Stimulated activated CD8-positive, alpha-beta memory T cell treated with anti-CD3 and anti-CD28 coated beads, Interleukin-12 subunit alpha, Interleukin-12 subunit beta, amount 100 ng/mL, for 1 hour (primary cell): ENCODE measurements around the gene FAM184A.
"Not testable (repeated sequence)": the region's sequence is repeated elsewhere in the genome, so short reads cannot be mapped to it uniquely, and the experiment has no call there.

ENCODE experiments used
- DNase-seq: peaks from one replicate; pipeline ENCODE4 v3.0.0-alpha.2; 2020; ENCODE audit warnings: low read depth

The FAM184A gene

GRCh38 chr6:119052292-119052889, 26.1 kb downstream of the FAM184A start:
- DNase-seq, result no peak

- no peak for DNase-seq
These were observed 34.2 kb downstream of the FAM184A start for GRCh38 chr6:119044255-119044654.

GRCh38 chr6:119043783-119044182, 34.7 kb downstream of the FAM184A start:
- no peak for DNase-seq

- no peak for DNase-seq
These were observed 35.2 kb downstream of the FAM184A start for GRCh38 chr6:119043265-119043664.

GRCh38 chr6:119040636-119041035, 37.8 kb downstream of the FAM184A start:
- DNase-seq, result no peak

- no peak for DNase-seq
These were observed 38.2 kb downstream of the FAM184A start for GRCh38 chr6:119040229-119040628.

GRCh38 chr6:119037941-119038623, 40.4 kb downstream of the FAM184A start:
- DNase-seq, result no peak

GRCh38 chr6:119037264-119037663, 41.2 kb downstream of the FAM184A start:
- no peak for DNase-seq

- no peak for DNase-seq
These were observed 42.4 kb downstream of the FAM184A start for GRCh38 chr6:119036081-119036480.

GRCh38 chr6:119035459-119035858, 43.0 kb downstream of the FAM184A start:
- no peak for DNase-seq

- DNase-seq, result no peak
These were observed 43.5 kb downstream of the FAM184A start for GRCh38 chr6:119034827-119035458.

- no peak for DNase-seq
These were observed 46.0 kb downstream of the FAM184A start for GRCh38 chr6:119032428-119032827.

GRCh38 chr6:119030759-119031158, 47.7 kb downstream of the FAM184A start:
- no peak for DNase-seq

- no peak for DNase-seq
These were observed 50.4 kb downstream of the FAM184A start for GRCh38 chr6:119028091-119028490.

GRCh38 chr6:119027465-119027864, 51.0 kb downstream of the FAM184A start:
- no peak for DNase-seq

- no peak for DNase-seq
These were observed 51.6 kb downstream of the FAM184A start for GRCh38 chr6:119026822-119027221.

- DNase-seq, result no peak
These were observed 52.7 kb downstream of the FAM184A start for GRCh38 chr6:119025793-119026192.

GRCh38 chr6:119024111-119024510, 54.4 kb downstream of the FAM184A start:
- DNase-seq, result no peak

- no peak for DNase-seq
These were observed 55.7 kb downstream of the FAM184A start for GRCh38 chr6:119022796-119023195.

GRCh38 chr6:119020597-119021561, 57.6 kb downstream of the FAM184A start:
- DNase-seq, result no peak

- DNase-seq, result not testable (repeated sequence)
These were observed 63.3 kb downstream of the FAM184A start for GRCh38 chr6:119015165-119015564.

GRCh38 chr6:119012521-119012920, 65.9 kb downstream of the FAM184A start:
- DNase-seq, result no peak
